ENCODE data around the gene FAM174C. TPM values are rescaled to one million over a fixed set of nuclear protein-coding genes. Genes with fewer than 3 reads are reported as not detected.

The FAM174C gene
- total and polyA plus RNA-seq, 2 donors (not counting 3 experiments of a cell fraction or from before 2014, with no cell fraction given), result 46.7 to 83.9 TPM

DNA sequence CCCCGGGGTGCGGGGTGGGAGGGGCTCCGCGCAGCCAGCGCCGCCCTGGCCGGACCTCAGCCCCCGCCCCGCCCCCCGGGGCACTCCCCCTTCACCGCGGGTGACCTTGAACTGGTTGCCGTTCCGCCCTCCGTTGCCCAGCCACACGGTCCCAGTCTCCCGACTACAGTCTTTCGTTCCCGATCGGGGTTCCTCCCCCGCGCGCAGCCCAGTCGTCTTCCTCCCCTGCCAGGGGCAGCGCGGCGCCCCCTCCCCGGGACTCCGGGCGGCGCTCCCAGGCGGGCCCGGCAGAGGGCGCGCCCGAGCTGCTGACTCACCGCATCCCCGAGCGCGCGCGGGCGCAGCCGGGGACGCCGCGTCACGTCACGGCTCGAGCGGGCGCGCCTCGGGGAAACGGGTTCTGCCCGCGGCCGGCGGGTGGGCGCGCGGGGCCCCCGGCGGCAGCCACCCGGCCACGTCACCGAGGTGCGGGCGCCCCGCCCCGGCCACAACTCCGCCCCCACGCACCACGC lies 26.5 kb upstream of the FAM174C start:
- no peak for DNase-seq (ENCODE audit: low read depth, low spot score)
- H4K20me1 ChIP-seq (replicated peaks; ENCODE audit: control insufficient read depth, extremely low read depth, insufficient read depth, low read length), result no peaks in the 10 kb centered on the region
- no peak overlapping the region for H2AFZ ChIP-seq (ENCODE audit: low read depth, low read length)
- ChIA-PET POLR2A (interaction anchor here (1.0 kb wide), 2 partner anchors 17 to 20 kb away, joined by 7 to 10 read pairs; partner anchors contain the start of gene CIRBP), CTCF (interaction anchor here (0.6 to 1.6 kb wide), 2 partner anchors 12 to 17 kb away, joined by 3 to 14 read pairs; no protein-coding TSS in a partner anchor)
- peak overlapping the region; percentile 97 for H3K9ac ChIP-seq (replicated peaks; ENCODE audit: extremely low read depth, insufficient read depth, low read length)
- H3K9me3 ChIP-seq (replicated peaks; ENCODE audit: control insufficient read depth, insufficient read depth, low read length), result no peaks in the 10 kb centered on the region
- H3K4me2 ChIP-seq (ENCODE audit: insufficient read depth, low read length), result peak overlapping the region; percentile 33
- FAIRE-seq, result no peak
- H3K4me3 ChIP-seq (replicated peaks in 1 of 3; ENCODE audit: insufficient read depth in 1 of 3, low read depth in 1 of 3, low read length in 3 of 3), result peak overlapping the region; percentile 71 to 95 (median 84)
- intact Hi-C loops (cut with micrococcal nuclease), result loop anchor here (1.0 to 10.0 kb wide), 2 partner anchors 17 to 454 kb away; partner anchors contain the start of gene PTBP1
- dilution Hi-C loops (cut with MboI; ENCODE audit: extremely low pct_ligation_motif_present, low sequenced_read_pairs), result no loop called here
- BruUV-seq (replicated peaks), result TSS peak; percentile 67
- H3K27me3 ChIP-seq (ENCODE audit: control insufficient read depth in 2 of 2, insufficient read depth in 2 of 2, low read length in 2 of 2), result no peaks in the 10 kb centered on the region
- no peaks in the 10 kb centered on the region for H3K9me1 ChIP-seq (replicated peaks; ENCODE audit: control insufficient read depth, extremely low read depth, insufficient read depth, low read length)
- peaks cover 37% of the 10 kb centered on the region for H3K79me2 ChIP-seq (ENCODE audit: control insufficient read depth, insufficient read depth, low read length)
- H3K36me3 ChIP-seq (ENCODE audit: control insufficient read depth in 2 of 2, extremely low read depth in 1 of 2, insufficient read depth in 2 of 2, low read length in 2 of 2), result peaks cover 0 to 5% of the 10 kb centered on the region in 2 experiments
- TF ChIP-seq POLR2AphosphoS5 (IDR thresholded peaks at IDR 0.05; ENCODE audit: insufficient read depth, low read depth, low read length), result peak; percentile 82
- TF ChIP-seq, protein P1, sequence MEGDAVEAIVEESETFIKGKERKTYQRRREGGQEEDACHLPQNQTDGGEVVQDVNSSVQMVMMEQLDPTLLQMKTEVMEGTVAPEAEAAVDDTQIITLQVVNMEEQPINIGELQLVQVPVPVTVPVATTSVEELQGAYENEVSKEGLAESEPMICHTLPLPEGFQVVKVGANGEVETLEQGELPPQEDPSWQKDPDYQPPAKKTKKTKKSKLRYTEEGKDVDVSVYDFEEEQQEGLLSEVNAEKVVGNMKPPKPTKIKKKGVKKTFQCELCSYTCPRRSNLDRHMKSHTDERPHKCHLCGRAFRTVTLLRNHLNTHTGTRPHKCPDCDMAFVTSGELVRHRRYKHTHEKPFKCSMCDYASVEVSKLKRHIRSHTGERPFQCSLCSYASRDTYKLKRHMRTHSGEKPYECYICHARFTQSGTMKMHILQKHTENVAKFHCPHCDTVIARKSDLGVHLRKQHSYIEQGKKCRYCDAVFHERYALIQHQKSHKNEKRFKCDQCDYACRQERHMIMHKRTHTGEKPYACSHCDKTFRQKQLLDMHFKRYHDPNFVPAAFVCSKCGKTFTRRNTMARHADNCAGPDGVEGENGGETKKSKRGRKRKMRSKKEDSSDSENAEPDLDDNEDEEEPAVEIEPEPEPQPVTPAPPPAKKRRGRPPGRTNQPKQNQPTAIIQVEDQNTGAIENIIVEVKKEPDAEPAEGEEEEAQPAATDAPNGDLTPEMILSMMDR (IDR thresholded peaks at IDR 0.05; ENCODE audit: extremely low read depth in 1 of 2, insufficient read depth in 1 of 2, low read depth in 1 of 2, low read length in 2 of 2), result peak; percentile 75 to 85
- TF ChIP-seq GATA2 (IDR thresholded peaks at IDR 0.05; ENCODE audit: insufficient read depth, insufficient read length, low read depth, low read length), result no peak
- TF ChIP-seq JUN (IDR thresholded peaks at IDR 0.05; ENCODE audit: borderline replicate concordance, insufficient read depth, insufficient read length, low read depth), result no peak
- peak; percentile 50 for TF ChIP-seq FOS (IDR thresholded peaks at IDR 0.05; ENCODE audit: borderline replicate concordance, insufficient read depth, low read length)
- peaks cover 18% of the 10 kb centered on the region for H3K4me1 ChIP-seq (ENCODE audit: control insufficient read depth, extremely low read depth, insufficient read depth, low read length)
- peak overlapping the region; percentile 99 for H3K27ac ChIP-seq (ENCODE audit: insufficient read depth, low read depth, low read length)
